GM23338 (cell line): ENCODE results near the gene SMYD3.

ENCODE experiments used
- CREB1 ChIP-seq: fragments of 250-450 bp; sonication (Bioruptor Pico); IDR thresholded peaks from 2 replicates; pipeline ENCODE4 v1.5.0; 2020; ENCODE audit warnings: low read depth, mild to moderate bottlenecking, moderate library complexity
- EZH2 ChIP-seq: fragments of 200-600 bp; sonication (generic); IDR thresholded peaks from one replicate; pipeline ENCODE4 v1.8.0; 2017; ENCODE audit warnings: antibody characterized with exemption, mild to moderate bottlenecking, low read depth; ENCODE audit not compliant: unreplicated experiment
- EZH2phosphoT487 ChIP-seq: fragments of 200-600 bp; sonication (generic); IDR thresholded peaks from one replicate; pipeline ENCODE4 v1.8.1; 2018; ENCODE audit warnings: antibody characterized with exemption; ENCODE audit not compliant: unreplicated experiment
- JUNB ChIP-seq: IDR thresholded peaks from one replicate; pipeline ENCODE4 v1.6.1; 2016; ENCODE audit warnings: antibody characterized with exemption; ENCODE audit not compliant: unreplicated experiment
- POLR2AphosphoS5 ChIP-seq: IDR thresholded peaks from 2 replicates; pipeline ENCODE4 v1.6.1; 2016; ENCODE audit warnings: antibody characterized with exemption, low read depth
- STAT1 ChIP-seq: IDR thresholded peaks from one replicate; pipeline ENCODE4 v1.6.1; 2016; ENCODE audit warnings: antibody characterized with exemption; ENCODE audit not compliant: unreplicated experiment
- ZNF114 ChIP-seq: fragments of 250-450 bp; sonication (Bioruptor Pico); IDR thresholded peaks from 2 replicates; pipeline ENCODE4 v1.5.0; 2020; ENCODE audit warnings: mild to moderate bottlenecking, moderate library complexity
- TF ChIP-seq, protein P1 (sequence below), 2 experiments: fragments of 200-600 bp in 1 of 2; sonication (generic) in 1 of 2; conservative IDR thresholded peaks; 2 replicates each; pipeline versions ENCODE4 v1.5.1 to v1.6.1; 2016 to 2017; ENCODE audit warnings: antibody characterized with exemption in 2 of 2, low read depth in 2 of 2, mild to moderate bottlenecking in 2 of 2, moderate library complexity in 1 of 2
- TF ChIP-seq, protein P2 (sequence below): IDR thresholded peaks from one replicate; pipeline ENCODE4 v1.6.1; 2018; ENCODE audit warnings: antibody characterized with exemption; ENCODE audit not compliant: unreplicated experiment
- TF ChIP-seq, protein P3 (sequence below): IDR thresholded peaks from 2 replicates; pipeline ENCODE4 v1.6.1; 2016; ENCODE audit warnings: antibody characterized with exemption

DNA sequence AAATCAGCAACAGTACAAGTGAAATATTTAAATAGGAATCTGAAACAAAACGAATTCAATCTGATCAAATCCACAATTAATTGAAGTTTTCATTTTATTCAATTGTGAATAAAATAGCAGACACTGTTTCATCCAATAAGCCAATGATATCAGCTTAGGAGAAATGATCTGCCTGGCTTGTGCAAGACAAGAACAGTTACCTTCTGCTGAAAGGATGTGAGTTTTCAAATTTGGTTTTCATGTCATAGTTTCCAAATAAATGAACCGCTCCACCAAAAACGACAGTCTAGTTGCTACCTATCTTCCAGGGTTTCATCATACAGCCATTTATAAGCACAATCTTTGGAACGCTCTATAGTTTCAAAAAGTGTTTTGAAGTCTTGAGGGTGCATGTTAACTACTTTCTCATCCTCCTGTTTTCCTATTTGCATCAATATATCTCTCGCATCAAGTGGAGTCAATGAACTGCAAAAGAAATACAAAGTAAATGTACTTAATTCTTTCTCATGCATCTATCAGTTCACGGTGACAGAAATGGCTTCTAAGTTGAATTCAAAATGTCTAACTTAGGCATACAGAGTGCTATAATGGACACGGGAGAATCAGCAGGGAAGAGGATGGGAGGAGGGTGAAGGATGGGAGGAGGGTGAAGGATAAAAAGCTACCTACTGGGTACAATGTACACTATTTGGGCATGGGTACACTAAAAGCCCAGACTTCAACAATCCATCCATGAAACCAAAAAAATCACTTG, 33.8 kb upstream of the SMYD3 start:
- TF ChIP-seq, protein P1, sequence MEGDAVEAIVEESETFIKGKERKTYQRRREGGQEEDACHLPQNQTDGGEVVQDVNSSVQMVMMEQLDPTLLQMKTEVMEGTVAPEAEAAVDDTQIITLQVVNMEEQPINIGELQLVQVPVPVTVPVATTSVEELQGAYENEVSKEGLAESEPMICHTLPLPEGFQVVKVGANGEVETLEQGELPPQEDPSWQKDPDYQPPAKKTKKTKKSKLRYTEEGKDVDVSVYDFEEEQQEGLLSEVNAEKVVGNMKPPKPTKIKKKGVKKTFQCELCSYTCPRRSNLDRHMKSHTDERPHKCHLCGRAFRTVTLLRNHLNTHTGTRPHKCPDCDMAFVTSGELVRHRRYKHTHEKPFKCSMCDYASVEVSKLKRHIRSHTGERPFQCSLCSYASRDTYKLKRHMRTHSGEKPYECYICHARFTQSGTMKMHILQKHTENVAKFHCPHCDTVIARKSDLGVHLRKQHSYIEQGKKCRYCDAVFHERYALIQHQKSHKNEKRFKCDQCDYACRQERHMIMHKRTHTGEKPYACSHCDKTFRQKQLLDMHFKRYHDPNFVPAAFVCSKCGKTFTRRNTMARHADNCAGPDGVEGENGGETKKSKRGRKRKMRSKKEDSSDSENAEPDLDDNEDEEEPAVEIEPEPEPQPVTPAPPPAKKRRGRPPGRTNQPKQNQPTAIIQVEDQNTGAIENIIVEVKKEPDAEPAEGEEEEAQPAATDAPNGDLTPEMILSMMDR (conservative IDR thresholded peaks at IDR 0.05; ENCODE audit: low read depth in 2 of 2), result no peak
- TF ChIP-seq EZH2, result no peak
- no peak for TF ChIP-seq EZH2phosphoT487
- TF ChIP-seq, protein P2, sequence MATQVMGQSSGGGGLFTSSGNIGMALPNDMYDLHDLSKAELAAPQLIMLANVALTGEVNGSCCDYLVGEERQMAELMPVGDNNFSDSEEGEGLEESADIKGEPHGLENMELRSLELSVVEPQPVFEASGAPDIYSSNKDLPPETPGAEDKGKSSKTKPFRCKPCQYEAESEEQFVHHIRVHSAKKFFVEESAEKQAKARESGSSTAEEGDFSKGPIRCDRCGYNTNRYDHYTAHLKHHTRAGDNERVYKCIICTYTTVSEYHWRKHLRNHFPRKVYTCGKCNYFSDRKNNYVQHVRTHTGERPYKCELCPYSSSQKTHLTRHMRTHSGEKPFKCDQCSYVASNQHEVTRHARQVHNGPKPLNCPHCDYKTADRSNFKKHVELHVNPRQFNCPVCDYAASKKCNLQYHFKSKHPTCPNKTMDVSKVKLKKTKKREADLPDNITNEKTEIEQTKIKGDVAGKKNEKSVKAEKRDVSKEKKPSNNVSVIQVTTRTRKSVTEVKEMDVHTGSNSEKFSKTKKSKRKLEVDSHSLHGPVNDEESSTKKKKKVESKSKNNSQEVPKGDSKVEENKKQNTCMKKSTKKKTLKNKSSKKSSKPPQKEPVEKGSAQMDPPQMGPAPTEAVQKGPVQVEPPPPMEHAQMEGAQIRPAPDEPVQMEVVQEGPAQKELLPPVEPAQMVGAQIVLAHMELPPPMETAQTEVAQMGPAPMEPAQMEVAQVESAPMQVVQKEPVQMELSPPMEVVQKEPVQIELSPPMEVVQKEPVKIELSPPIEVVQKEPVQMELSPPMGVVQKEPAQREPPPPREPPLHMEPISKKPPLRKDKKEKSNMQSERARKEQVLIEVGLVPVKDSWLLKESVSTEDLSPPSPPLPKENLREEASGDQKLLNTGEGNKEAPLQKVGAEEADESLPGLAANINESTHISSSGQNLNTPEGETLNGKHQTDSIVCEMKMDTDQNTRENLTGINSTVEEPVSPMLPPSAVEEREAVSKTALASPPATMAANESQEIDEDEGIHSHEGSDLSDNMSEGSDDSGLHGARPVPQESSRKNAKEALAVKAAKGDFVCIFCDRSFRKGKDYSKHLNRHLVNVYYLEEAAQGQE, result no peak
- TF ChIP-seq POLR2AphosphoS5, result no peak
- TF ChIP-seq, protein P3, sequence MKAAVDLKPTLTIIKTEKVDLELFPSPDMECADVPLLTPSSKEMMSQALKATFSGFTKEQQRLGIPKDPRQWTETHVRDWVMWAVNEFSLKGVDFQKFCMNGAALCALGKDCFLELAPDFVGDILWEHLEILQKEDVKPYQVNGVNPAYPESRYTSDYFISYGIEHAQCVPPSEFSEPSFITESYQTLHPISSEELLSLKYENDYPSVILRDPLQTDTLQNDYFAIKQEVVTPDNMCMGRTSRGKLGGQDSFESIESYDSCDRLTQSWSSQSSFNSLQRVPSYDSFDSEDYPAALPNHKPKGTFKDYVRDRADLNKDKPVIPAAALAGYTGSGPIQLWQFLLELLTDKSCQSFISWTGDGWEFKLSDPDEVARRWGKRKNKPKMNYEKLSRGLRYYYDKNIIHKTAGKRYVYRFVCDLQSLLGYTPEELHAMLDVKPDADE, result no peak
- no peak for TF ChIP-seq CREB1
- TF ChIP-seq ZNF114 (CRISPR knock-in tag), result no peak
- TF ChIP-seq JUNB, result no peak
- no peak for TF ChIP-seq STAT1
